Measurements from ENCODE around the gene CATSPERE.
A peak's percentile ranks its signal among the peaks of the same experiment; 100 is the strongest.

Gene CATSPERE

GRCh38 chr1:244461245-244462071 lies at the start of gene CATSPERE:
CATSPERE (plus strand) TSS chr1:244461273; CDS start chr1:244461430, 157 bp downstream.
- peak; percentile 69 for DNase-seq (ENCODE audit: low spot score)

- no peak for DNase-seq (ENCODE audit: low spot score)
Measured at GRCh38 chr1:244412176-244412575, 48.9 kb upstream of the CATSPERE start.

DNA sequence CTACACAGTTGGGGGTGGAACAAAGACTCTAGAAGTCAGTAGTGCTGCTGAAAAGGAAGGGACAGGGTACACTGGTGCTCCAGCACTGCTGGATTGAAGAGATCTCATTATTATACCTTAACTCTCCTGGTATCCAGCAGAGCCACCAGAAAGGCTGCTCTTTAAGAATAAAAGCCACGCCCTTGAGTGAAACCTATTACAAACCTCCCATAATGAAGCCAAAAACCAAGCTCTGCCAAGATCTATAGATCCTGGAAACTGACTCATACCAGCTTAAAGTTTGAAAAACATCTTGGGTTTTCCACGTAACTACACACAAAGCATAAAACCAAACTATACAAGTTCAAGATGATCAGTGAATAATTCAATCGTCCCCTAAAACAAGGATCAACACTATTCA lies 47.3 kb upstream of the CATSPERE start:
- DNase-seq (ENCODE audit: low spot score): no peak

DNA sequence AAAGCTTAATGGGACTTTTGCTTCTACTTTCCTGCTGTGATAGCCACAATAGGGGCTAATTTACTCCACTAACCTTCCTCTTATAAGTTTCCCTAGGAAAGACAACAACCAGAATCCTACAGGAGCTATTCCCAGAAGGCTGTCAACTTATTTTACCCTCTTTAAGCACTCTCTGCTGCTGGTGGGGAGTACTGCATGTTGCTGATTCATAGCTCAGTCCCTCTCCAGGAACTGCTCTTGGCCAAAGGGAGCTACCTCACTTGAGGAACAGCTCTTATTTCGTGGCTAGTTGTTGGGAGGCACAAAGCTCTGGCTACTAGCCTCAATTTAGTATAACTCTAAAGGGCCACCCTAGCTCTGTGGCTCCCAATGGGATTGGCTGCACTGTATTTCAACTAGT lies 46.5 kb upstream of the CATSPERE start:
- no peak for DNase-seq (ENCODE audit: low spot score)

DNA sequence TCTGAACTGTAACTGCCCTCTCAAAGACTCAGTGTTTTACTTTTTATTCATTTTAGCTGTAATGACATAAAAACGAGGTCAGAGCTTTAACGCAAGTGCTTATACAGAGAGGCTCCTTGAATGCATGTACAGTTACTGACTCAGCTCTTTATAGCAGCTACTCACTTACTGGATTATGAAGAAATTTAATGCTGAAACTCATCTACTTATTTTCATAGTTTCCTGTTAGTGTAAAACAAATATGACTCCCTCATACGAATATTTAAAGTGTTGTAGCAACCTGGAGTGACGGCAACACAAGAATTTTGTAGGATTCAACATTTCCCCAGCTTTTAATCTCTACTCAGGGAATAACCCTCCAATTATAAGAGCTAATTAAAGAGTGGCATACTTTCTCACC lies 42.0 kb upstream of the CATSPERE start:
- no peak for DNase-seq (ENCODE audit: low spot score)

DNA sequence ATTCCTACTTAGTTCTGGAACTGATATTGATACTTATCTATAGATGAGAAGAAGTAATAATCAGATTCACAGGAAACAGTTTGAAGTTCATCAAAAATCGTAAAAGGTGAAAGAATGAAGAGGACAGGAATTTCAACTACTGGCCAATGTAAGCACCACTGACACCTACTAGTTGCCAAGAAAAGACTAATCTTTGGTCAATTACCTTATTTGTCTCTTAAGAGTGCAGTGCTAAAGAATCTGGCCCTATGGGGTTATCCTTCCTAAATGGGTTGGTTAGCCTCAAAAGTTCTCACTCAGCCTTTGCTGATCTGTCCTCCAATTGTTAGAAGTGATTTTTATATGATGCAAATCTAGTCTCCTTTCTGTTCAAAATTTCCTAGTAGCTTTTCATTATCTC lies 38.9 kb upstream of the CATSPERE start:
- no peak for DNase-seq (ENCODE audit: low spot score)

GRCh38 chr1:244424649-244425334 lies 36.3 kb upstream of the CATSPERE start:
- no peak for DNase-seq (ENCODE audit: low spot score)

GRCh38 chr1:244427647-244428046 lies 33.4 kb upstream of the CATSPERE start:
- no peak for DNase-seq (ENCODE audit: low spot score)

DNA sequence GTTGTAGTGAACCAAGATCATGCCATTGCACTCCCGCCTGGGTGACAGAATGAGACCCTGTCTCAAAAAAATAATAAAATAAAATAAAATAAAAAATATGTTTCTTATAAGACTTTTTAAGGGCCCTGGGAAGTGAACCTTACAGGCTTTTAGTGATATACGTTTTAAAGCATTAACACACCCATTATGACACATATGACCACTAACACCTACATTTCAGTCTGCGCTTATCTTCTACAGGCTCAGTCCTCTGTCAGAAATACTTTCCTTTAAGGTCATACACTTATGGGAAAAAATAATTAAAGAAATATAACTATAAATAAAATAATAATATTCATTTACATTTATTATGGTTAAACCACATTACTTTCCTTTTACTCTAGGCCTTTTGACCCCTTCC lies 31.3 kb upstream of the CATSPERE start:
- no peak for DNase-seq (ENCODE audit: low spot score)

DNA sequence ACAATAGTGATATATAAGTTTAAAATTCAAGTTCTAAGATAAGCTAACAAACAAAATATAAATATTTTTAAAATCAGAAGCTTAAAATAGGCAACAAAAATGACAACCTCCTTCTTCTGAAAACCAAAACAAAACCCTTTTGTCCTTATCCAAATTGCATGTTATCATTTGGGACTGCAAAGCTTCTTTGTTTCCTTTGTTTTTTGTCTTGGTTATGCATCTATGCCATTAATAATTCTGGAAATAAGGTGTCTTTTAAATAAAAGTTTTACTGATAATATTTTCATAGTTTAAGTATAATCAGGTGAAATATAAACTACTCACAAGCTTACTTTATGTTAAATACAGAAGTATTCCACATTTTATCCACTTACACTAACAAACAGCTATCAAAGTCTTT lies 29.9 kb upstream of the CATSPERE start:
- DNase-seq (ENCODE audit: low spot score): peak; percentile 87

- DNase-seq (ENCODE audit: low spot score): peak; percentile 65
Measured at GRCh38 chr1:244435562-244436205, 25.4 kb upstream of the CATSPERE start.

GRCh38 chr1:244436336-244437085 lies 24.6 kb upstream of the CATSPERE start:
- no peak for DNase-seq (ENCODE audit: low spot score)

GRCh38 chr1:244437086-244437468 lies 24.0 kb upstream of the CATSPERE start:
- DNase-seq (ENCODE audit: low spot score): no peak

DNA sequence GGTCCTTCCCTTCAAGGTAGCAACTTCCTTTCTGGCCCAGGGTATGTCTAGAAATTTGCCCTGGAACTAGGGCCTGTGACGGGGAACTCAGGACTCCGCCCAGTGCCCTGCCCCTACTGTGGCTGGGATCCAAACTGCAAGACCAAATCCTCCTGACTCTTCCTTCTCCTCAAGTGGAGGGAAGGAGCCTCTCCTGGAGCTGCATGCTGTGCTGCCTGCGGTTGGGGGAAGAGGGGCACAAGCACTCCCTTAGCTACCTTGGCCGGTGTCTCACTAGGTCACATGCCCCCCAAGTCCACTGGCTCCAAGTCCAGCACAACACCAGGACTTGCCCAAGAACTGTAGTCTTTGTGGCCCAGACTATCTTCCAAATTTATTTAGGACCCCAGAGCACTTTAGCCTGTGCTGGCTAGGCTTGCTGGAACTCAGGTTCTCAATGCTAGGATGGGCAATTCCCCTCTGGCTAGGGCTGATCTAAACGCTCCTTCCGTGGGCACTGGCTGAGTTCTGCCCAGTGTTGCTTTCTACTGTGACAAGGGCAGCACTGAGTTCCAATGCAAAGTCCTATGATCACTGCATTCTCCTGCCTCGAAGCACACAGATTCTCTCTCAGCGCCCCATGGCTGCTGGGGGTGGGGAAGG lies 21.6 kb upstream of the CATSPERE start:
- DNase-seq (ENCODE audit: low spot score): no peak

DNA sequence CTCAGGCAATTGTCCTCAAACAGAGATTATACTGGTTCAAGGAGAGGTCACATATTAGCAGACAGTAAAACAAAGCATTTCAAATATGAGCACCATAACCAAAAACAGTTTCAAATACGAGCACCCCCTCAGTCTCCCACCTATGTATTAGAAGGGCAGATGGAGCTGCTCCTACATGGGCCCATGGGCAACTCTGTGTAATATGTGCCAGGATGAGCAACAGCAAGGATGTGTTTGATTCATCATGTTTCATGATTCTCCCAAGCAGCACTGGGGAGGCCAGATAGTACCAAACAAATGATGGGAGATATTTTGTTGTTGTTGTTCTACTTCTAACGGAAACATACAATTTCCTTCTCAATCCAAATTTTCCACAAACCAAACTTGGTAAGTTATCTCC lies 18.2 kb upstream of the CATSPERE start:
- no peak for DNase-seq (ENCODE audit: low spot score)

- DNase-seq (ENCODE audit: low spot score): peak; percentile 48
Measured at GRCh38 chr1:244444854-244445253, 16.2 kb upstream of the CATSPERE start.

DNA sequence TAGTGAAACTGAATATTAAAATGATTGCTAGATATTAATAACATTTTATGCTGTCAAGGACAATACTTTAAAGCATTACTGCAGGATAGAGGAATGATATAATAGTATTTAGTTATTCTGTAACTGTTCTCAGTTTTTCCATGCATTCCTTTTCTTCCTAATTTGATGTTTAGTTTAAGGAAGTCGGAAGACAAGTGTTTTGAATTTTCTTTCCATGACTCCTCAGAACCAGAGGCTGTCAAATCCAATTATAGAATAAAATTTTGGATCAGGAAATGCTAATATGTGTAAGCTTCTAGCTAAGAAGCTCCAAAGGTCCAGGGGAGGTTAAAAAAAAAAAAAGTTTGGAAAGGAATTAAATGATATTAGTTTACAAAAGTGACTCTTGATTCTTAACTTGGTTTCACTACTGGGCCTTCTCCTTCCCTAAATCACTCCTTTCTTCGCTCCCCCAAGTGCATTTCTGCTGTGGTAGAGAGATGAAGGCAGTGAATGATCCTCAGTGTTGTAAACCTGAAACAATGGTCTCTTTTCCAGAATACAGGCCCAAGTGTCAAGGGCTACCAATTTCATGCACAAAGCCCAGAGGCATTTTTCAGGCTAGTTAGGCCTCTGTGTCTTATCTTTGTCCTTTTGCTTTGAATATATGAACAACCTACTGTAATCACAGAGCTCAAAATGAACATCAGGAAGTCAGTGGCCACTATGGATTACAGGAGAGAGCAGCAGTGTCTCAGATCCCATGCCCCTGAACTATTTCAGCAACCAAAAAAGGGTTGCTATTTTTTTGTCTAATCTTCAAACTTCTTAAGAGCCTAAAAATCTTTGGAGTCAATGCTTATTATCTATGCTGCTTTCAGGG lies 15.5 kb upstream of the CATSPERE start:
- DNase-seq (ENCODE audit: low spot score): peak; percentile 95

GRCh38 chr1:244447024-244447423 lies 14.0 kb upstream of the CATSPERE start:
- DNase-seq (ENCODE audit: low spot score): no peak

GRCh38 chr1:244447552-244447951 lies 13.5 kb upstream of the CATSPERE start:
- DNase-seq (ENCODE audit: low spot score): no peak

DNA sequence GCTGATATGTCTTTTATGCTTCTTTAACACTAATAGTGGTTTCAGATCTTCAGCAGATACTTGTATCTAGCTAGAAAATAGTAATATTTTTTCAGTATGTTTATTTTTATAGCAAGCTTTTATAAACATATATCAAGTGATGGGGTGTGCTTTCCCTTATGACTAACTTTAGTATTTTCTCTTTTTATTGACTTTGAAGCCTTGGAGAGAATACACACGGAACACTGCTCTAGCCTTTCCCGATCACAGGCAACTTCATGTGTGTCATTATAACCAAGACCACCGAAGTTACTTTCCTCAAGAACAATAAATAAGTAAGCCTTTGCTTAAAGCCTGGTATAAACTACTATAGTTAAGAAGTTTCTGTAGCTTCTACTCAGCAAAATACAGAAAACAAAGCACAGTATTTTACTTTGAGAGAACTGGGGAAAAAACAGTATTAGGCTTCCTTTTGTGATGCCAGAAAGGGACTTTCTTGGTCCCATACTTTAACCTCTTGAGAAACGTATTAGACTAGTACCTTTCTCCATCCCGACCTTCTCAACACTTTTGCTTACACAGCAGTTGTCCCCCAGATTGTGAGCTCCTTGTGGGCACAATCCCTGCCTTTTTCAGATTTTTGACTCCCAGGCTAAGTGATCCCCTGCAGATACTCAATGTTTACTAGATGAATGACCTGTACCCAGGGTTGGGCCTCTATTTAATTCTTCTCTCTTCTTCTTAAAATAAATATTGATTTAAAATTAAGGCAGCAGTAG lies 12.6 kb upstream of the CATSPERE start:
- DNase-seq (ENCODE audit: low spot score): no peak

Measured in pons (tissue), 1 donor.